Motor neuron (in vitro differentiated cells): ENCODE data around the gene NRXN3. TPM values are rescaled to one million over a fixed set of nuclear protein-coding genes. Genes with fewer than 3 reads are reported as not detected.
A peak's percentile ranks its signal among the peaks of the same experiment; 100 is the strongest.

Experiments
- ATAC-seq, 8 experiments: fragments of 200-7000 bp; cut with Tn5 transposase; replicated peaks in 6 of 8; 2 replicates each; pipeline ENCODE4 v1.8.0; 2021; ENCODE audit warnings: mild to moderate bottlenecking in 8 of 8, moderate library complexity in 8 of 8
- H3K27ac ChIP-seq, 2 donors: fragments of 250-450 bp; sonication (Bioruptor Pico); 2 replicates each; pipeline ENCODE4 v1.9.0; 2021; ENCODE audit warnings: antibody characterized with exemption in 2 of 2, mild to moderate bottlenecking in 2 of 2, moderate library complexity in 1 of 2
- H3K4me1 ChIP-seq, 2 donors: fragments of 250-450 bp; sonication (Bioruptor Pico); replicated peaks in 1 of 2; 2 replicates each; pipeline ENCODE4 v1.6.1; 2021; ENCODE audit warnings: antibody characterized with exemption in 2 of 2, mild to moderate bottlenecking in 2 of 2, moderate library complexity in 1 of 2
- H3K4me3 ChIP-seq, 5 donors: fragments of 250-450 bp; sonication (Bioruptor Pico); 2 replicates each; pipeline ENCODE4 v1.9.0; 2021; ENCODE audit warnings: antibody characterized with exemption in 5 of 5, mild to moderate bottlenecking in 5 of 5, moderate library complexity in 4 of 5
- WGBS, 10 experiments: fragments of 450-650 bp; shearing (Covaris generic); methylation state at CpG; one replicate each; pipeline ENCODE4 v1.0.0; 2022; 5-methylcytosine and 5-hydroxymethylcytosine counted together
- in situ Hi-C, 9 experiments: fragments of 400-800 bp; cut with MboI; loops; one replicate each; pipeline ENCODE4 v1.15.0; 2021; ENCODE audit warnings: low sequenced_read_pairs in 9 of 9, low pct_unique_long_range_greater_than_20kb in 2 of 9; ENCODE audit not compliant: unreplicated experiment in 9 of 9
- total RNA-seq, 8 experiments: library from RNA; unstranded; fragments of 300-600 nt; gene quantifications; 2 replicates each; pipeline versions ENCODE4 v1.2.3 to v1.2.4, GENCODE V29; 2022

NRXN3 gene
- total RNA-seq, 8 experiments from 2014 or later: 1.1 to 16.5 (median 12.9) TPM

DNA sequence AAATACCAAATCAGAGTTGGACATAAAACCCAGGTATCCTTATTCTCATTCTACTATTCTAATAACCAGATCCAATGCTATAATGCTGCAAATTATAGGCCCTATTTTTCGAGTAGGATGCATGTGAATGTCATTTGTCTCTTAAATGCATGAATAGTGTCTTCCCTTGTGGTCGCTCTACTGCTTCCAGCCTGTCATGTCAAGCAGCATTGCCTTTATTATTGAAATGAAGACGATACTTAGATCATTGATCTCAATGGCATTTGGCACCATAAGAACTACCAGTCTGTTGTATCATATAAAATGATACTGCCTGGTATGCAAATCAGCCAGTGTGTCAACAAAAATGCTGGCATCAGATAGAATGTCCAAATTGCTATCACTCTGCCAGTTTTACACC is 1392.0 kb downstream of the NRXN3 start:
- WGBS, 10 experiments: 0 to 83% (median 40%) methylated on average over 1 to 3 of the region's 3 CpGs; no CpG with 5 or more reads in 1 of the 10 experiments
- H3K27ac ChIP-seq: no peak overlapping the region
- H3K4me3 ChIP-seq: no peak overlapping the region
- no peak for ATAC-seq
- in situ Hi-C loops: loop anchor here in 1 of 9 experiments (25.0 kb wide), 1 partner anchor 600 kb away; no protein-coding TSS in a partner anchor
- peaks cover 8 to 15% of the 10 kb centered on the region in 2 donors for H3K4me1 ChIP-seq

DNA sequence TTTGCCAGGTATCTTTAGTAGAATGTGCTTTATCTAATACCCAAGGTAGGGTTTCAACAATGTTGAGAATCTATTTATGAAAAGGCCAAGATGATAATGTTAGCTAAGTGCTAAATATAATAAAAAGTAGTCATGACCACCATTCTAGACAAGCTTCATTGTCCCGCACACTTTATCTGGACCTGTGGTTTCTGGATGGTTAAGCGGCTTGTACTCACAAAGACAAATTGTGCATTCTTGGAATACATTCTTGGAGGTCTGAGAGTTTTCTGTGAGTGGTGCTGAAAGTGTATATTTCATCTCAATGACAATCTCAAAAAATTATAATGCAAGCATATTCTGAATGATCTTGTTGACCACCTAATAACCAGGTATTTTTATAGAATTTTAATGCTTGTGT is 1394.2 kb downstream of the NRXN3 start:
- WGBS, 10 experiments: 31 to 100% (median 86%) methylated on average over 2 of the region's 2 CpGs; no CpG with 5 or more reads in 3 of the 10 experiments
- no peak for ATAC-seq
- Histone ChIP-seq H3K4me1 (peaks cover 15 to 31% of the 10 kb centered on the region in 2 donors), H3K4me3 (no peak overlapping the region), H3K27ac (no peak overlapping the region)
- in situ Hi-C loops: loop anchor here in 1 of 9 experiments (25.0 kb wide), 1 partner anchor 602 kb away; no protein-coding TSS in a partner anchor

DNA sequence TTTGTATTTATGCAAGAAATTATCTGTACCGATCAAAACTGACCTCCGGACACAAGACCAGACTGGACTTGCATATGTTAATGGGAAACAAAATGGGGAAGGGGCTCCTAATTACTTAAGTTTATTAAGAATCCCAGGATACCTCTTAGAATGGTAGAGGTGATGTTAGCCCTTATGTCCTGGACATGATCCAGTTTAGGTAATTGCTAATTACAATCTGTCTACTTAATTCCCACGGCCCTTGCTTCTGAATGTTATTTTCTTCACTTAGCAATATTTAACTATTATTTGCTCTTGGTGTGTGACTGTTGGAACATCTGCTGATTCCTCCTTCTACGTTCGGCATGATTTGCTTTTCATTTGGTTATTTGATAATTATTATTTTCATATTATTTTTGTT is 1397.1 kb downstream of the NRXN3 start:
- in situ Hi-C loops: loop anchor here in 1 of 9 experiments (25.0 kb wide), 1 partner anchor 605 kb away; no protein-coding TSS in a partner anchor
- Histone ChIP-seq H3K27ac (no peak overlapping the region), H3K4me1 (peaks cover 28 to 43% of the 10 kb centered on the region in 2 donors), H3K4me3 (no peak overlapping the region)
- 9 to 94% (median 81%) methylated on average over 2 to 5 of the region's 5 CpGs; no CpG with 5 or more reads in 2 of the 10 experiments for WGBS, 10 experiments
- ATAC-seq: no peak

DNA sequence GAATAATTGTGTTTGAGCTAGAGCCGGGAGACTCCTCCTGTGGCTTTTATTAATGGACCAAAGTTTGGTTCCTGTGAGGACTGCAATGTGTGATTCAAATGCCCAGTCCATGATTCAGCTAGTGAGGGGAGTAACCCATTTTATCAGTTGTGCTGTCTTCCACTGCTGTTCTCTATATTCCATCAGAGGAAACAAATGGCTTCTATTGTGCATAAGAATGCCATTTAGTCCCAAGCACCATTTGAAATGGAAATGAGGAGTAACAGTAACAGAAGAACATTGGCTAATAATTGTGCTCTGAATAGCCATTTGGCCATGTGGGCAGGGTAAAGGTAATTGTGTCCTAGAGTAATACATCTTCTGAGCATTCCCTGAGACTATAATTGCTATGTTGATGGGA is 1398.4 kb downstream of the NRXN3 start:
- peaks cover 27 to 44% of the 10 kb centered on the region in 2 donors for H3K4me1 ChIP-seq
- H3K4me3 ChIP-seq: no peak overlapping the region
- in situ Hi-C loops: loop anchor here in 1 of 9 experiments (25.0 kb wide), 1 partner anchor 606 kb away; no protein-coding TSS in a partner anchor
- H3K27ac ChIP-seq: peak overlapping the region; percentile 38 to 49
- 0 to 50% (median 0%) methylated on average over 1 of the region's 1 CpG; no CpG with 5 or more reads in 6 of the 10 experiments for WGBS, 10 experiments
- peak in 7 of 8 experiments; percentile 69 to 98 (median 93) for ATAC-seq

DNA sequence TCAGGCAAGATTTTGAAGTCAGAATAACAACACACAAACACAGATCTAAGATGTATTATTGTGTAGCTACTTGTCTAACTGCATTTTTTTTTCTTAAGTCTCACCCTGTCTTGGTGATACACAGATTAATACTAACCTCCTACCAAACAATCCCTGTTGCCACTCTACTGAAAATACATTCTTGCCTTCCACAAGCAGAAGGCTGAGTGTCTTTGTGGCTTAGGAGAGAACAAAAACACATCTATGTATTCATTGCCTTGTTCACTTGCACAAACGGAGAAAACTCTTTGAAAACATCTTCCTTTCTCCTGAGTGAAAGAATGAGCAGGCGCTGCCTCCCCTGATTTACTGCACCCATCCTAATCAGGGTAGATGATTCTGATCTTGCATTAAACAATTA is 1398.9 kb downstream of the NRXN3 start:
- in situ Hi-C loops: loop anchor here in 1 of 9 experiments (25.0 kb wide), 1 partner anchor 607 kb away; no protein-coding TSS in a partner anchor
- 0 to 86% (median 18%) methylated on average over 1 to 2 of the region's 2 CpGs; no CpG with 5 or more reads in 5 of the 10 experiments for WGBS, 10 experiments
- peak in 5 of 8 experiments; percentile 57 to 66 (median 62) for ATAC-seq
- Histone ChIP-seq H3K4me1 (peaks cover 27 to 44% of the 10 kb centered on the region in 2 donors), H3K27ac (peak overlapping the region; percentile 58 to 64), H3K4me3 (no peak overlapping the region)

DNA sequence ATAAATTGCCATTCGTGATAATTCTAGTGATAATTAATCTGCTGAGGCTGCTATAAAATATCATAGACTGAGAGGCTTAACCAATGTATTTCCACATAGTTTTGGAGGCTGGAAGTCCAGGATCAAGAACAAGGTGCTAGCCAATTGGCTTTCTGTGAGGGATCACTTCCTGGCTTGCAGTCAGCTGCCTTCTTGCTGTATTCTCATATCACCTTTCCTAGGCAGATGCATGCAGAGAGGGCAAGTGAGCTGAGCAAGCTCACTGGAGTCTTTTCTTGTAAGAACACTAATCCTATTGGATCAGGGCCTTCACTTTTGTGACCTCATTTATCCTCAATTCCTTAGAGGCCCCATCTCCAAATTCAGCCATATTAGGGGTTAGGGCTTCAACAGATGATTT is 1400.5 kb downstream of the NRXN3 start:
- Histone ChIP-seq H3K4me1 (peaks cover 27 to 44% of the 10 kb centered on the region in 2 donors), H3K27ac (no peak overlapping the region), H3K4me3 (no peak overlapping the region)
- in situ Hi-C loops: loop anchor here in 1 of 9 experiments (25.0 kb wide), 1 partner anchor 608 kb away; no protein-coding TSS in a partner anchor
- 14 to 100% (median 80%) methylated on average over 1 of the region's 1 CpG; no CpG with 5 or more reads in 7 of the 10 experiments for WGBS, 10 experiments
- ATAC-seq: no peak

DNA sequence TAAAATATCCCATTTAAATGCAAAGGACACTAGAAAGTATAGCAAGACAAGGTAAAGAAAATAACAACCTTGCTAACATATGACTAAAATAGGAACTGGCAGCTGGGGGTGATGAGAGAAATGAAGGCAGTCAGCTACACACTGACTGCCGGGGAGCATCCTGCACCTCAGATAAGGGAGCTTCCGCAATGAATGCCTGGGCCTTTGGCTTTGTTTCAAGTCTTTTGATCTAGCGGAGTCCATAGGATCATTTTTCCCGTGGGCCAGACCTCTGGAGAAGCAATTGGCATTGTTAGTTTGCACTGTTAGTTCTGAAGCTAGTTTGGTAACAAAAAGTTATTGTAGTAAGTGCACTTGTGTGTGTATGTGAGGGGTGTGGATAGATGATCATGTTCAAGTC is 1401.2 kb downstream of the NRXN3 start:
- 0 to 50% (median 17%) methylated on average over 1 to 4 of the region's 4 CpGs; no CpG with 5 or more reads in 3 of the 10 experiments for WGBS, 10 experiments
- H3K27ac ChIP-seq: no peak overlapping the region
- ATAC-seq: no peak
- in situ Hi-C loops: loop anchor here in 1 of 9 experiments (25.0 kb wide), 1 partner anchor 609 kb away; no protein-coding TSS in a partner anchor
- H3K4me1 ChIP-seq: peaks cover 27 to 49% of the 10 kb centered on the region in 2 donors
- H3K4me3 ChIP-seq: no peak overlapping the region

DNA sequence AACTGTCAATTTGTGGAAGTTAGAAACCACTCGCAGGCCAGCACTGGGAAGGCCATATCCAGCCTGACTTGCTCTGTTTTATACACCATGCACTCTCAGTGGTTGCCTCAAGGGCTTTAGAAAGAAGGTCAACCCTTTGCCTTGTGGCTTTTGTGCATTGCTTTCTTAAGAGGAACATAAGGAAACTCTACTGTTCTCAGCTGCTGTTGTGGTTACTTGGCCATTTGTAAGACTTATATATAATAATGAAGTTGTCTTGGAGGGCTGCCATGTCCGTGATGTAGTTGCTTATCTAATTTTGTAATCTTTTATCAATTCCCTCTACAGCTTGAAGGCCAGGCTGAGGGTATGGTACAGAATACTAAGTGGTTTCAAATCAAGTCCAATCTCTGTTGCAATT is 1403.3 kb downstream of the NRXN3 start:
- WGBS, 10 experiments: 0 to 100% (median 25%) methylated on average over 1 to 2 of the region's 2 CpGs; no CpG with 5 or more reads in 3 of the 10 experiments
- Histone ChIP-seq H3K4me1 (peaks cover 21 to 41% of the 10 kb centered on the region in 2 donors), H3K27ac (no peak overlapping the region), H3K4me3 (no peak overlapping the region)
- ATAC-seq: no peak
- in situ Hi-C loops: loop anchor here in 1 of 9 experiments (25.0 kb wide), 1 partner anchor 611 kb away; no protein-coding TSS in a partner anchor

DNA sequence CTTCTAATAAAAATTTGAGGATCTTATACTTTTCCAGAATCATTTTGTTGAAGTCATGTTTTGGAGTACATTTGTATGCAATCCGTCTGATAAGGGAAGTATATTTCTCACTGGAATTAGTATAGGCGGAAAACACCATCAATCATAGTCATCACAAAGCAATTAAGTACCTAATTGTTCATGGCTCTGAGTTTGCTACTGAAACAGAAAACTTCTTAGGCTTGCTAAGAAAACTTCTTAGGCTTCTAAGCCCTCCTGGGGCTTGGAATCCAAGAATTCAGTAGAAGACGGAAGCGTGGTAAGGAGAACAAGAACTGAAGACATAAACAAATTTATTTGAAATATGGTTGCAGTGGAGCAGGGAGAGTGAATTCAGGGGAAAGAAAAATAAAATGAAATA is 1404.9 kb downstream of the NRXN3 start:
- no peak overlapping the region for H3K27ac ChIP-seq
- in situ Hi-C loops: no loop called here
- no peak for ATAC-seq
- WGBS, 10 experiments: 13 to 100% (median 66%) methylated on average over 2 to 4 of the region's 4 CpGs
- peaks cover 15 to 26% of the 10 kb centered on the region in 2 donors for H3K4me1 ChIP-seq
- H3K4me3 ChIP-seq: no peak overlapping the region

DNA sequence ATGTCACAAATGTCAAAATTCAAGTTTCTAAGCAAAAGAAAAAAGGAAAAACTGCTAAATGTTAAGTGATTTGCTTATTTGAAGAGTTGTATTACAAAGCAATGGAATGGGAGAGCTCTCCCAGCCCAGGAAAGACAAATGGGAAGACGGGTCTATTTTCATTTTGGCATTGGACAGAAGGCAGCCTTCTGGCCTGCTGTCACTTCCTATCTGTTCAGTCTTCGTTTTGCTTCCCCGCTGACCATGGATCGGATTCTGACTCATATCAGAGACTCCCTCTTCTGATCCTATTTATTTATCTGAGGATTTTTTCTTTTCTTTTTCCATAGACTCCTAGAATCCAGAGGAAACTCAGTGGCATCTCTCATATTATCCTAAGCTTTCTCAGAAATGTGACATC is 1406.3 kb downstream of the NRXN3 start:
- Histone ChIP-seq H3K4me1 (peaks cover 4 to 19% of the 10 kb centered on the region in 2 donors), H3K4me3 (no peak overlapping the region), H3K27ac (no peak overlapping the region)
- in situ Hi-C loops: no loop called here
- 16 to 100% (median 71%) methylated on average over 1 to 4 of the region's 4 CpGs; no CpG with 5 or more reads in 2 of the 10 experiments for WGBS, 10 experiments
- ATAC-seq: no peak

DNA sequence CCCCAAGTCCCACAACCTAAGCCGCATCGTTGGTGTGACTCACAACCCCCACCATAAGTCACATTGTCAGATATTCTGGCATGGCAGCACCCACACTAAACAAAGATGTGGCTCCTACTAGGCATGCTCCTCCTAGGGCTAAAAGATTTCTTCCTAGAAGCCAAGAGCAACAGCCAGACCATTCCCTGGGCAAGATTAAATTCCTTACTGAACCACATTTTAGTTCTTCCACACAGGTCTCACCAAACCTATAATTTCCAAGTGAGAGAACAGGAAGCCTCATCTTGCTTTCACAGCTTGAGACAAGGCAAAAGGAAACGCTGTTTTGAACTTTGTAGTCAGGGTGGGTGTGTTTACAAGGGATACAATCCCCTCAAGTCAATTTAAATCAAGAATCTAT is 1408.3 kb downstream of the NRXN3 start:
- 0 to 86% (median 49%) methylated on average over 1 to 3 of the region's 3 CpGs; no CpG with 5 or more reads in 2 of the 10 experiments for WGBS, 10 experiments
- in situ Hi-C loops: no loop called here
- no peak overlapping the region for H3K4me3 ChIP-seq
- H3K27ac ChIP-seq: no peak overlapping the region
- ATAC-seq: no peak
- H3K4me1 ChIP-seq: peaks cover 0 to 8% of the 10 kb centered on the region in 2 donors

DNA sequence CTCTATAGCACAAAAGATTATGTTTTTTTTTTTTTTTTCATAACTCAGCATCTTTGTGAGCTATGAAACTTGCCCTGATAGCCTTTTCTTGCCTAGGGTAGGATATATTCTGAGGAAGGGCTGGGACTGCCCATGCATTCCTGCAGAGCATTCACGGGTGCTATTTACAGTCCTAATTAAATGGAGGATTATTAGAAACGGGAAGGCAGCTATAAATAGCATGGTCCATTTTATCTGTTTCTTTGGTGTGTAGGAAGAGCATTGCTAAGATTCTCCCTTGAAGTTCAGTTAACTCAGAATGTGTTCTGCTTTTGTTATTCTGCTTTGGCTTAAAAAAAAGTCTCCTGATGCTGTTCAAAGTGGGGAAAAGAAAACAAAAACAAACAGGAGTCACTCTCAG is 1410.2 kb downstream of the NRXN3 start:
- ATAC-seq: peak in 5 of 8 experiments; percentile 28 to 57 (median 45)
- Histone ChIP-seq H3K27ac (no peak overlapping the region), H3K4me3 (no peak overlapping the region), H3K4me1 (peaks cover 0 to 8% of the 10 kb centered on the region in 2 donors)
- in situ Hi-C loops: no loop called here
- 0 to 56% (median 11%) methylated on average over 2 of the region's 2 CpGs; no CpG with 5 or more reads in 2 of the 10 experiments for WGBS, 10 experiments

DNA sequence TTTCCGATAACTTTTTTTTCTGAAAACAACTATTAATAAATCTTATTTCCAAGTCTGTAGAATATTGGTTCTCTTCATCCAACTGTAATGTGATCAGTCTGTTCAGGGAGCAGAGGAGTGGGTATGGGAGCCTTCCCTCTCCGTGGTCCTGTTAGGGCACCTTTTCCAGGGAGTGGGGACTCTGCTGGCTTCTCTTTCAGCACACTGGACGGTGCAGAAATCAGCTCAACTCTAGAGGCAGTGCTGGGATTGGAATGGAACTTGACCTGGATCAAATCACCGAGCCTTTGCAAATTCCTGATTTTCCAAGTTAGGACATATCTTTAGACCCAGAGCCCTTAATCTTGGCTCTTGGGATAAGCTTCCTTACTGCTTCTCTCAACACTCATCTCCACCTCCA is 1410.7 kb downstream of the NRXN3 start:
- ATAC-seq: peak in 4 of 8 experiments; percentile 44 to 52 (median 50)
- H3K4me1 ChIP-seq: peaks cover 0 to 5% of the 10 kb centered on the region in 2 donors
- H3K4me3 ChIP-seq: no peak overlapping the region
- WGBS, 10 experiments: 13 to 100% (median 83%) methylated on average over 1 to 4 of the region's 4 CpGs; no CpG with 5 or more reads in 1 of the 10 experiments
- in situ Hi-C loops: no loop called here
- no peak overlapping the region for H3K27ac ChIP-seq
